Panc1 (cell line): ENCODE results near the gene SNCG. TPM values are rescaled to one million over a fixed set of nuclear protein-coding genes. Genes with fewer than 3 reads are reported as not detected.

ENCODE experiments used
- ATAC-seq: fragments of 200-7000 bp; cut with Tn5 transposase; 2 replicates; pipeline ENCODE4 v1.9.1; 2020; ENCODE audit warnings: mild to moderate bottlenecking, moderate library complexity
- BruUV-seq: library from RNA; stranded (reverse); fragments of 400-500 nt; replicated peaks from 2 replicates; lab custom pipeline; 2021; lab: Mats Ljungman, UMichigan
- CTCF ChIA-PET: fragments of 300-600 bp; sonication (Branson Sonifier 250); formaldehyde crosslinking; loops from one replicate; lab custom pipeline; 2022; ENCODE audit warnings: antibody characterized with exemption; lab: Charles Lee
- POLR2A ChIA-PET: fragments of 300-600 bp; sonication (Branson Sonifier 250); formaldehyde crosslinking; loops from one replicate; lab custom pipeline; 2022; ENCODE audit warnings: antibody characterized with exemption; lab: Charles Lee
- DNase-seq: peaks from one replicate; pipeline ENCODE4 v3.0.0-alpha.2; 2010; ENCODE audit warnings: low read depth, low spot score
- H3K27ac ChIP-seq: 2 replicates; pipeline ENCODE4 v1.5.1; 2011; ENCODE audit warnings: mild to moderate bottlenecking, low read length, inconsistent platforms
- H3K27me3 ChIP-seq: fragments of 200-500 bp; sonication (Bioruptor generic); 2 replicates; pipeline ENCODE4 v1.6.0; 2014; ENCODE audit warnings: low read length, inconsistent platforms; ENCODE audit not compliant: control insufficient read depth, insufficient read depth
- H3K36me3 ChIP-seq: fragments of 200-500 bp; sonication (Bioruptor generic); 2 replicates; pipeline ENCODE4 v1.5.1; 2014; ENCODE audit warnings: inconsistent platforms, mild to moderate bottlenecking, low read length, moderate library complexity; ENCODE audit not compliant: control insufficient read depth, insufficient read depth
- H3K4me1 ChIP-seq: 2 replicates; pipeline ENCODE4 v1.5.1; 2011; ENCODE audit warnings: inconsistent platforms, mild to moderate bottlenecking, low read length, moderate library complexity; ENCODE audit not compliant: control insufficient read depth, insufficient read depth
- H3K4me3 ChIP-seq, 2 experiments: 2 replicates each; pipeline ENCODE4 v1.5.1; 2011 to 2012; ENCODE audit warnings: low read depth in 2 of 2, low read length in 2 of 2, mild to moderate bottlenecking in 2 of 2, inconsistent platforms in 1 of 2, moderate library complexity in 1 of 2
- H3K9me3 ChIP-seq: fragments of 200-500 bp; sonication (Bioruptor generic); 2 replicates; pipeline ENCODE4 v1.5.1; 2014; ENCODE audit warnings: low read depth, mild to moderate bottlenecking, inconsistent platforms, low read length, moderate library complexity; ENCODE audit not compliant: control insufficient read depth, insufficient read depth
- POLR2AphosphoS5 ChIP-seq: IDR thresholded peaks from 2 replicates; pipeline ENCODE4 v1.6.1; 2012; ENCODE audit warnings: mild to moderate bottlenecking, low read depth, low read length, moderate library complexity
- SIN3A ChIP-seq: IDR thresholded peaks from 2 replicates; pipeline ENCODE4 v1.6.1; 2012; ENCODE audit warnings: low read depth, mild to moderate bottlenecking, low read length, moderate library complexity, borderline replicate concordance; ENCODE audit not compliant: insufficient read depth
- TCF7L2 ChIP-seq: IDR thresholded peaks from 2 replicates; pipeline ENCODE4 v1.6.1; 2011; ENCODE audit warnings: mild to moderate bottlenecking, low read depth, low read length, inconsistent platforms
- in situ Hi-C: cut with HindIII; loops from 2 replicates; pipeline ENCODE4 v1.10.0; 2016; ENCODE audit warnings: low sequenced_read_pairs, low pct_unique_long_range_greater_than_20kb
- intact Hi-C: fragments of 100-400 bp; cut with micrococcal nuclease; formaldehyde crosslinking; loops from one replicate; pipeline ENCODE4 v1.10.0; 2022; ENCODE audit not compliant: unreplicated experiment
- total RNA-seq: library from RNA; stranded (reverse); gene quantifications from one replicate; pipeline ENCODE4 v1.2.1, GENCODE V29; 2021; ENCODE audit not compliant: unreplicated experiment
- TF ChIP-seq, protein P1 (sequence below): fragments of 450-650 bp; IDR thresholded peaks from 2 replicates; pipeline ENCODE4 v1.5.1; 2017; ENCODE audit warnings: mild to moderate bottlenecking
- TF ChIP-seq, protein P2 (sequence below), 2 experiments: IDR thresholded peaks; 2 replicates each; pipeline ENCODE4 v1.6.1; 2011 to 2012; ENCODE audit warnings: low read depth in 2 of 2, control low read depth in 1 of 2, low read length in 1 of 2, mild to moderate bottlenecking in 1 of 2, moderate library complexity in 1 of 2; ENCODE audit not compliant: insufficient read depth in 1 of 2

Gene SNCG
- total RNA-seq, 1 experiment from 2014 or later, result 5.2 TPM

DNA sequence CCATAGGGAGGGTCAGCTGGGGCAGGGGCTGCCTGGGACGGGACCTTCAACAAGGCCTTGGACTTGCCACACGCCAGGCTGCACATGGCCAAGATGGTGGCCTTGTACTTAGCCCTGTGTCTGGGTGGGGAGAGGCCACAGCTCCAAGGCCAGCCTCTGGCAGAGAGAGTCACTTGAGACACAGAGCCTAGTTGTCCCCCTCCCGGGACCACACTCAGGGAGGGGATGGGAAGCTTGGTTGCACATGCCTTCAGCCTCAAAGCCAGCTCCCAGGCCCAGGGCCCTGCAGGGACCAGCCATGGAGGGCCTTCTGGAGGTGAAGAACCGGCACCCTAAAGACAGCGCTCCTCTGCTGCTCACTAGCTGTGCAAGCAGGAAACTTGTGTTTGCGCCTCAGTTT lies 17.7 kb upstream of the SNCG start:
- Histone ChIP-seq H3K27ac (no peak overlapping the region), H3K27me3 (no peaks in the 10 kb centered on the region), H3K4me1 (no peaks in the 10 kb centered on the region), H3K36me3 (no peaks in the 10 kb centered on the region), H3K9me3 (no peaks in the 10 kb centered on the region), H3K4me3 (no peak overlapping the region)
- DNase-seq (no peak), ATAC-seq (no peak)
- TF ChIP-seq POLR2AphosphoS5, result no peak
- TF ChIP-seq TCF7L2, result no peak
- TF ChIP-seq, protein P1, sequence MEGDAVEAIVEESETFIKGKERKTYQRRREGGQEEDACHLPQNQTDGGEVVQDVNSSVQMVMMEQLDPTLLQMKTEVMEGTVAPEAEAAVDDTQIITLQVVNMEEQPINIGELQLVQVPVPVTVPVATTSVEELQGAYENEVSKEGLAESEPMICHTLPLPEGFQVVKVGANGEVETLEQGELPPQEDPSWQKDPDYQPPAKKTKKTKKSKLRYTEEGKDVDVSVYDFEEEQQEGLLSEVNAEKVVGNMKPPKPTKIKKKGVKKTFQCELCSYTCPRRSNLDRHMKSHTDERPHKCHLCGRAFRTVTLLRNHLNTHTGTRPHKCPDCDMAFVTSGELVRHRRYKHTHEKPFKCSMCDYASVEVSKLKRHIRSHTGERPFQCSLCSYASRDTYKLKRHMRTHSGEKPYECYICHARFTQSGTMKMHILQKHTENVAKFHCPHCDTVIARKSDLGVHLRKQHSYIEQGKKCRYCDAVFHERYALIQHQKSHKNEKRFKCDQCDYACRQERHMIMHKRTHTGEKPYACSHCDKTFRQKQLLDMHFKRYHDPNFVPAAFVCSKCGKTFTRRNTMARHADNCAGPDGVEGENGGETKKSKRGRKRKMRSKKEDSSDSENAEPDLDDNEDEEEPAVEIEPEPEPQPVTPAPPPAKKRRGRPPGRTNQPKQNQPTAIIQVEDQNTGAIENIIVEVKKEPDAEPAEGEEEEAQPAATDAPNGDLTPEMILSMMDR, result no peak
- TF ChIP-seq, protein P2, sequence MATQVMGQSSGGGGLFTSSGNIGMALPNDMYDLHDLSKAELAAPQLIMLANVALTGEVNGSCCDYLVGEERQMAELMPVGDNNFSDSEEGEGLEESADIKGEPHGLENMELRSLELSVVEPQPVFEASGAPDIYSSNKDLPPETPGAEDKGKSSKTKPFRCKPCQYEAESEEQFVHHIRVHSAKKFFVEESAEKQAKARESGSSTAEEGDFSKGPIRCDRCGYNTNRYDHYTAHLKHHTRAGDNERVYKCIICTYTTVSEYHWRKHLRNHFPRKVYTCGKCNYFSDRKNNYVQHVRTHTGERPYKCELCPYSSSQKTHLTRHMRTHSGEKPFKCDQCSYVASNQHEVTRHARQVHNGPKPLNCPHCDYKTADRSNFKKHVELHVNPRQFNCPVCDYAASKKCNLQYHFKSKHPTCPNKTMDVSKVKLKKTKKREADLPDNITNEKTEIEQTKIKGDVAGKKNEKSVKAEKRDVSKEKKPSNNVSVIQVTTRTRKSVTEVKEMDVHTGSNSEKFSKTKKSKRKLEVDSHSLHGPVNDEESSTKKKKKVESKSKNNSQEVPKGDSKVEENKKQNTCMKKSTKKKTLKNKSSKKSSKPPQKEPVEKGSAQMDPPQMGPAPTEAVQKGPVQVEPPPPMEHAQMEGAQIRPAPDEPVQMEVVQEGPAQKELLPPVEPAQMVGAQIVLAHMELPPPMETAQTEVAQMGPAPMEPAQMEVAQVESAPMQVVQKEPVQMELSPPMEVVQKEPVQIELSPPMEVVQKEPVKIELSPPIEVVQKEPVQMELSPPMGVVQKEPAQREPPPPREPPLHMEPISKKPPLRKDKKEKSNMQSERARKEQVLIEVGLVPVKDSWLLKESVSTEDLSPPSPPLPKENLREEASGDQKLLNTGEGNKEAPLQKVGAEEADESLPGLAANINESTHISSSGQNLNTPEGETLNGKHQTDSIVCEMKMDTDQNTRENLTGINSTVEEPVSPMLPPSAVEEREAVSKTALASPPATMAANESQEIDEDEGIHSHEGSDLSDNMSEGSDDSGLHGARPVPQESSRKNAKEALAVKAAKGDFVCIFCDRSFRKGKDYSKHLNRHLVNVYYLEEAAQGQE (IDR thresholded peaks at IDR 0.05; ENCODE audit: insufficient read depth in 1 of 2, low read depth in 2 of 2, low read length in 1 of 2), result no peak
- TF ChIP-seq SIN3A, result no peak
- intact Hi-C loops (no loop called here), in situ Hi-C loops (no loop called here)
- POLR2A ChIA-PET, result no interaction called here
- CTCF ChIA-PET, result interaction anchor here (1.3 to 2.9 kb wide), 3 partner anchors 17 to 28 kb away, joined by 3 to 25 read pairs (median 13); partner anchors contain the start of genes ADIRF, MMRN2 and SNCG
- BruUV-seq, result no TSS peak

DNA sequence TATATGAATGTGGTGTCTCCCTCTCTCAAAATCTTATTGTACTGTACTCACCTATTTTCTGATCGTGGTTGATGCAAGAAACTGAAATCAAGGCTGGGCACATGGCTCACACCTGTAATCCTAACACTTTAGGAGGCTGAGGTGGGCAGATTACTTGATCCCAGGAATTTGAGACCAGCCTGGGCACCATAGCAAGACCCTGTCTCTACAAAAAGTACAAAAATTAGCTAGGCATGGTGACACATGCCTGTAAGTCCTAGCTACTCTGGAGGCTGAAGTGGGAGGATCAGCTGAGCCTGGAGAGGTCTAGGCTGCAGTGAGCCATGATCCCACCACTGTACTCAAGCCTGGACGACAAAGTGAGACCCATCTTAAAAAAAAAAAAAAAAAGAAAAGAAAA lies 17.0 kb upstream of the SNCG start:
- in situ Hi-C loops (no loop called here), intact Hi-C loops (no loop called here)
- Histone ChIP-seq H3K27ac (no peak overlapping the region), H3K27me3 (no peaks in the 10 kb centered on the region), H3K4me1 (no peaks in the 10 kb centered on the region), H3K36me3 (no peaks in the 10 kb centered on the region), H3K4me3 (no peak overlapping the region), H3K9me3 (no peaks in the 10 kb centered on the region)
- ChIA-PET CTCF (interaction anchor here (1.3 to 2.9 kb wide), 3 partner anchors 16 to 27 kb away, joined by 3 to 25 read pairs (median 13); partner anchors contain the start of genes ADIRF, MMRN2 and SNCG), POLR2A (no interaction called here)
- ATAC-seq (no peak), DNase-seq (no peak)
- TF ChIP-seq SIN3A (no peak), POLR2AphosphoS5 (no peak), TCF7L2 (no peak)
- TF ChIP-seq, protein P1, result no peak
- TF ChIP-seq, protein P2 (IDR thresholded peaks at IDR 0.05; ENCODE audit: insufficient read depth in 1 of 2, low read depth in 2 of 2, low read length in 1 of 2), result no peak
- BruUV-seq, result no TSS peak
